ENCODE results near the gene CDHR5. TPM values are rescaled to one million over a fixed set of nuclear protein-coding genes. Genes with fewer than 3 reads are reported as not detected.
"Not testable (repeated sequence)": the region's sequence is repeated elsewhere in the genome, so short reads cannot be mapped to it uniquely, and the experiment has no call there.

CDHR5 gene, protein sequence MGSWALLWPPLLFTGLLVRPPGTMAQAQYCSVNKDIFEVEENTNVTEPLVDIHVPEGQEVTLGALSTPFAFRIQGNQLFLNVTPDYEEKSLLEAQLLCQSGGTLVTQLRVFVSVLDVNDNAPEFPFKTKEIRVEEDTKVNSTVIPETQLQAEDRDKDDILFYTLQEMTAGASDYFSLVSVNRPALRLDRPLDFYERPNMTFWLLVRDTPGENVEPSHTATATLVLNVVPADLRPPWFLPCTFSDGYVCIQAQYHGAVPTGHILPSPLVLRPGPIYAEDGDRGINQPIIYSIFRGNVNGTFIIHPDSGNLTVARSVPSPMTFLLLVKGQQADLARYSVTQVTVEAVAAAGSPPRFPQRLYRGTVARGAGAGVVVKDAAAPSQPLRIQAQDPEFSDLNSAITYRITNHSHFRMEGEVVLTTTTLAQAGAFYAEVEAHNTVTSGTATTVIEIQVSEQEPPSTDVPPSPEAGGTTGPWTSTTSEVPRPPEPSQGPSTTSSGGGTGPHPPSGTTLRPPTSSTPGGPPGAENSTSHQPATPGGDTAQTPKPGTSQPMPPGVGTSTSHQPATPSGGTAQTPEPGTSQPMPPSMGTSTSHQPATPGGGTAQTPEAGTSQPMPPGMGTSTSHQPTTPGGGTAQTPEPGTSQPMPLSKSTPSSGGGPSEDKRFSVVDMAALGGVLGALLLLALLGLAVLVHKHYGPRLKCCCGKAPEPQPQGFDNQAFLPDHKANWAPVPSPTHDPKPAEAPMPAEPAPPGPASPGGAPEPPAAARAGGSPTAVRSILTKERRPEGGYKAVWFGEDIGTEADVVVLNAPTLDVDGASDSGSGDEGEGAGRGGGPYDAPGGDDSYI
- not detected for total RNA-seq

DNA sequence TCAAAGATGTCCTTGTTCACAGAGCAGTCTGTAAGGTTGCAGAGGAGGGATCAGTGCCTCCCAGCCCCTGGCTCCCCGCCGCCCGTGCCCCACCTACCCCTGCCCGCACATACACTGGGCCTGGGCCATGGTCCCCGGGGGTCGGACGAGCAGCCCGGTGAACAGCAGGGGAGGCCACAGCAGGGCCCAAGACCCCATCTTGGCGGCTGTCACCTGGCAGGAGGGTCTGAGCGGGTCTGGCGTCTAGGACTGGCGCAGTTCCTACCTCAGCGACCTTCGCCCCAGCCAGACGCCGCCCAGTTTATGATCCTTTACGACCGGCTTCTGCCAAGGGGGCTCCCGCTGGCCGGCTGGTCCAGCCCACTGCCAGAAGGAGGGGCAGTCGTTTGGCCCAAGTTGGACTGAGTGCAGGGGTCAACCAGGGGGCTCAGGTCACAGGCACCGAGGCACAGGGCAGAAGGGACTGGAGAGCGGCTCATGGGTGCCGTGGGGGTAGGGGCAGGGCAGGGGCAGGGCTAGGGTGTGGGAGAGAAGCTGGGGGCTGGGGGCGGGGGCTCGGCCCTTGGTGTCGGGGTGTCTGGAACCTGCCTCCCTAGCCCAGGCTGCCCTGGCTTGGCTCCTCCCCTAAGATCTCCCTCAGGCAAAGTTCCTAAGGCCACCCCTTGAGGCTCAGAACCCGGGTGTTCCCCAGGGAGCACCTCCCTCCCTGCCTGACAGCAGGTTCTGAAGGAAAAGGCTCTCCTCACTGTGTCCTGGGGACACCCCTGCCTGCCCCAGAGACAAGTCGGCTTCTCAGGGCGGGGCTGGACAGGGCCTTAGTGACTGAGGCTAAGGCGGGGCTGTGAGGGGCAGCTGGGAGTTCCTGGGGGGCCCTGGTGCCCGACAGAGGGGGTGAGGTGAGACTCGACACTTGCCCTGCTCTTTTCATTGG is at the start of gene CDHR5:
CDHR5 (minus strand) TSS at position 251 of the 931 bp plus-strand sequence; CDS start at position 198, 53 bp downstream.
- DNase-seq, result no peak

DNA sequence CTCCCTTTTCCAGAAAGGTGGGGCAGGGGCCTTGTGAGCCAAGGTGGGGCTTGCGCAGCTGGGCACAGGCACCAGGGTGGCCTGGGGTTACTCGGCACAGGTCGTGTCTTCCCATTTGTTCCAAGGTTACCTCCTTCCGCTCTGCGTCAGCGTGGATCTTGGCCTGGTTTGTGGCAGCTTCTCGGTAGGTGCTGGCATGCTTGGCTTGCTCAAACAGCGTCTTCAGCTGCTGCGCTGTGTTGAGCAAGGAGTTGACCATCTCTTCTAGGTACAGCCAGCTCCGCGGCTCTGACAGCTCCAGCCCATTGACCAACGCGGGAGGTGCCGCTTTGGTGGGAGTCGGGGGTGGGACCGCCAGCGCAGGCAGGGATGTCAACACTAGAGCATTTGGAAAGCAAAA is 49.7 kb upstream of the CDHR5 start:
- no peak for DNase-seq

DNA sequence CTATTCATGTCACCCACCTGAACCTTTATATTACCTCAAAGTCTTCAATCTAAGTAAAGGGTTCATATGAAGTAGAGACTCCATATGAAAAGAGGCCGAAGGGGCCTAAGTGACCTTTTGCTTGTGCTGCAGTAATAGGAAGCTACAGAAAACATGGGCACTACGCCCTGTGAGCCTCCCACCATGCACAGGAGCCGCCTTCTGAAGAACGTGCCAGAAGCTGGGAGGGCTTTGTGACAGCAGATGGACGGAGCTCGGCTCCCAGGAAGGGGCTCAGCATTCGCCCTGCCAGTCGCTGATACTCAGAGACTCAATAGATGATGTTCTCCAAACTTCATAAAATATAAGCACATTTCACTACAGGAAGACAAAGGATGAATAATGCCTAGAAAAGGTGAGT is 49.1 kb upstream of the CDHR5 start:
- no peak for DNase-seq

DNA sequence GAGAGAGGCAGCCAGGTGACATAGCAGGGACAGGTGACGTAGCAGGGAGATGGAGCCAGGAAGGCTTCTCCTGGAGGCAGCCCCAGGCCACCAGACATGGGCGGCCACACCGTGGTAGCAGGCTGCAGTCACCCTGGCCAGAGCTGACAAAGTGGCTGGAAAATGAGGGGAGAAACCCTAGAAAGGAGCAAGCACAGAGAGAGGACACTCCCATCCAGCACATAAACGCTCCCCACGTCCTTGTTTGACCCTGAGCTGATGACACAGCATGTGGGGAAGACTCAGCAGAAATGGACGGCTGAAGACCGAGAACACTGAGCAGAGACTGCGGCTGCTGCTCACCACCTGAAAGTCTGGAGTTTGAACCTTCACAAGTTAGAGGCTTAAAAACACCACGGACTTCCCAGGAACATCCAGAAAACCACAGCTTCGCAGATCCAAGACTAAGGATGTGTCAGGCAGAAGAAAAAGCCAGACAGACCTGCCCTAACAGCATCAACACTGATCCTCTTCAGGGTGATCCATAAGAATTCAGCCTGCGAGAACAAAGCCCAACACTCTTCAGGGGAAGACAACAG is 41.0 kb upstream of the CDHR5 start:
- no peak for DNase-seq

DNA sequence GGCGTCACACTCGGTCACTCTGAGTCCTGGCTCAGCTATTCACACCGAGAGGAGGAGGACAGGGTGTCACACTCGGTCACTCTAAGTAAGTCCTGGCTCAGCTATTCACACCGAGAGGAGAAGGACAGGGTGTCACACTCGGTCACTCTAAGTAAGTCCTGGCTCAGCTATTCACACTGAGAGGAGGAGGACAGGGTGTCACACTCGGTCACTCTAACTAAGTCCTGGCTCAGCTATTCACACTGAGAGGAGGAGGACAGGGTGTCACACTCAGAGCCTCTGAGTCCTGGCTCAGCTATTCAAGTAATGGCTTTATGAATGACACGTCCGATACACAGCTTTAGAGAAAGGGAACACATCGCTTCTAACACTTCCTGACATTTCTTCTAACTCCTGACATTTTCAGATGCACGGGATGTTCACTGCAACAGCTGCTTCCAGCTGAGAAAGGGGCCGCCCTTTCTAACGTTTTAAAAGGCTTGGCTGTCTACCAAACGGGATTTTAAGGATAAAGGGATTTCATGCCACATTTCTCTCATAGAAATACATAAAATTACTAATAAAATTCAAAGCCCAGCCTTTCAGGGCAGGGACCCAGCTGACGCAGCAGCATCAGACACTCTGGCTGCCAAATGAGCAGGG is 40.4 kb upstream of the CDHR5 start:
- DNase-seq, result no peak

DNA sequence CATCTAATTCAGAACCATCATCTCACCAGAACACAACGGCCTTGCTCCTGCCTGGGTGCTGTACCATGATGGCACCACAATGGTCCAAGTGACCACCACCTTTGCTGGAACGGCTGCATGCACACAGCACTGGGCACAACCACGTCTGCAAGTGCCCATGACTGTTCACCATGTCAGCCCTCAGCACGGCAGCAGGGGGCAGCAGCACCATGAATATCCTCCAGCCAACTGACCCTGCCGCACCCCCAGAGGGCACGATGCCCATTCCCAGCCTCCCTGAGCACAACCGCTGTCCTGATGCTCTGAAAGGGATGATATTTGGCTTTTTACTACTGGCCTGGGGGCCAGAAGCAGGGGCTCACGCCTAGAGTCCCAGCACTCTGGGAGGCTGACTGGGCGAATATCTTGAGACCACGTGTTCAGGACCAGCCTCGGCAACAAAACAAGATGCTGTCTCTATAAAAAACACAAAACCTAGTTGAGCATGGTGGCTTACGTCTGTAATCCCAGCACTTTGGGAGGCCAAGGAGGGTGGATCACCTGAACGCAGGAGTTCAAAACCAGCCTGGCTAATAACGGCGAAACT is 38.0 kb upstream of the CDHR5 start:
- peak; percentile 23 for DNase-seq

DNA sequence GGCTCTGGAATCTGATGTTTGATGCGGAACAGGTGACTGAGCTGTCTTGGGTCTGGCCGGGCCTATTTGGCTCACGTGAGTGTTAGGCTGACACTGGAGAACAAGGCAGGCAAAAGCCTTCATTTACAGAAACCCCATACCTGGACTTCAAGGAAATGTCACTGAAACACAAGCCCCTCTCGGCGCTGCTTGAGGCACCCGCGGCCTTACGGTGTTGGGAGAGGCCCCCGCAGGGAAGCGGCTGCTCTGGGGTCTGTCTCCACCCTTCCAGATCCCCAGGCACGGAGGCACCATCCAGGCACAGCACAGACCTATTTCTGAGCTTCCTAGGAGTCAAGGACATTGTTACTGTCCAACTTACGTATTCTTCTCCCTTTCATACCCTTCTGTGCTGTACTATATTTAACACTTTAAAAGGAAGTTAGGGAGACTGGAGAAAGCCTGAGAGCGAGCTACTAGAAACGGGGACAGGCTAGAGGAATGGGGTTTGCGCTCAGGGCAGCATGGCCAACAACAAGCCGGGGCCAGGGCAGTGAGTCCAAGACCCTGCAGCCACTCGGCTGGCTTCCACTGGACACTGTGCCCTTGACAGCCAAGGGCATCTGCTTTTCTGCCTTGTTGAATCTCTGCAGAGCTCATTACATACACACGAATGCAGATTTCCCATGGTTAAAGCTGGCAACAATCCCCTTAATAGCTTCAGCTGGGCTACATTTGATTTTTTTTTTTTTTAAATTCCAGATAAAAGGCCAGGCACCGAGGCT is 36.1 kb upstream of the CDHR5 start:
- DNase-seq, result no peak

DNA sequence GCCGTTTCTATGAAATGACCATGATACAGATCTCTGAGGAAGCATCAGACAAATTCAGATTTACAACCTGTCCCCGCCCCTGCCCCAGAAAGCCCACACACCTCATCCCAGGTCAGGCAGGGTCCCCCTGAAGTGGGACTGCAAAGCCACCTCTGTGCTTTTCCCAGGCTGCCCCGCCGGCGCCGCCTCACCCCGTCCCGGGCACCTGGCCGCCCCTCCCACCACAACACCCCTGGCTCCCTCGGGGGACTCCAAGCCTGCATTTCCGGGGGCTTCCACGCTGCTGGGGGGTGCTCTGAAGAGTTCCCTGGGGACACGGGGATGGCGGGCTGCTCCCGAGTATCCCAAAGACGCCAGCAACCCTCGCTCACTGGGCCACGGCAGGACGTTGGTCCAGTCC is 35.5 kb upstream of the CDHR5 start:
- no peak for DNase-seq

DNA sequence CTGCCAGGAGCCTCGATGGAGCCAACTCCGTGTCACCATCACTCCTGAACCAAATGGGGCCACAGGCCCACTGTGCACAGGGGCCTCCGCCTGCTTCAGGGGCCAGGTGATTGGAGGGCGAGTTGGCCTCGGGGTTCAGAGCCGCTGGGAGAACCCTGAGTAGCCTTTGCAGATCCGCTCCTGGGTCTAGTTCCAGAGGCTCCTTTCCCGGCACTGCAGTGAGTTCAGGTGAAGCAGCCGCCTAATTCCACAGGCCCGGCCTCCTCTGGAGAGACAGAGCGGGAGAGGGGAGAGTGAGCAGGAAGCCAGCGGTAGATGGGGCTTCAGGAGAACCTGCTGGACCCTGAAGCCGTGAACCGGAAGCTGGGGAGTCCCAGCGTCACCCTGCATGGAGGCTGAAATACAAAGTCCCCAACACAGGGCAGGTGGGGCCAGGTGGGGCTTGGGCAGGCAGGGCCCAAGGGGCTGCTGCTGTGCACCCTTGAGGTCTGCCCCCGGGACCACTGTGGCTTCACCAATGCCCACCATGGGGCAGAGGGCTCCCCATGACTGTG is 34.9 kb upstream of the CDHR5 start:
- no peak for DNase-seq

DNA sequence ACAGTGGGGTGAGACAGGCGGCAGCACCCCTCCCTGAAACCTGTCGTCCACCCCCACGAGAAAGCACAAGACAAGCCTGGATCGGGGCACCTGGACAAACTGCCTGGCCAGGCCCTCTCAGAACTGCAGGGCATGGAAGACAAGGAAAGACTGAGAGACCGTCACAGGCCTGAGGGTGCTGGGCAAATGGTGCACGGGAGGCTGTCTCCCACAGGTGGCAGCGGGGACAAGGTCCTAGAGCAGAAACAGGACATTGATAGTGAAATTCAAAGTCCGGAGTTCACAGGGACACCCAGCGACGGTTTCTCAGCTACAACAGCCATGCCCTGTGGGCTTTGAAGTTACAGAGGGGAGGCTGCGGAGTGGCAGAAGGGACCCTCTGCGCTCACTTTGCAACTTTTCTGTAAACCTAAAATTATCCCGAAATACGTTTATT is 33.0 kb upstream of the CDHR5 start:
- no peak for DNase-seq

DNA sequence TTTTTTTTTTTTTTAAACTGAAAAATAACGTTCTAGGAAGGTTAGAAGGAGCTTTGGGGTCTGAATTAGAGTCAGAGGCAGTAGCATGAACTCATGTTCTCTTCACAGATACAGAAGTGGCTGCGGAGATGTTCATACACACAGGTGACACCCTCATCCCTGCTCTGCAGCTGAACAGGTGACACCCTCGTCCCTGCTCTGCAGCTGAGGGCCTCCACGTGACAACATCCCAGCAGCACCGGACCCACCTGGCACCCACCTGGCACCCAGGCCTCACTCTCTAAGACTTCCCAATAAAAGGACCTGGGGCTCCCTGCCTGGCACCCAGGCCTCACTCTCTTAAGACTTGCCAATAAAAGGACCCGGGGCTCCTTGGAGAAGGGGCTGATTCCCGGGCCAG is 32.1 kb upstream of the CDHR5 start:
- no peak for DNase-seq

DNA sequence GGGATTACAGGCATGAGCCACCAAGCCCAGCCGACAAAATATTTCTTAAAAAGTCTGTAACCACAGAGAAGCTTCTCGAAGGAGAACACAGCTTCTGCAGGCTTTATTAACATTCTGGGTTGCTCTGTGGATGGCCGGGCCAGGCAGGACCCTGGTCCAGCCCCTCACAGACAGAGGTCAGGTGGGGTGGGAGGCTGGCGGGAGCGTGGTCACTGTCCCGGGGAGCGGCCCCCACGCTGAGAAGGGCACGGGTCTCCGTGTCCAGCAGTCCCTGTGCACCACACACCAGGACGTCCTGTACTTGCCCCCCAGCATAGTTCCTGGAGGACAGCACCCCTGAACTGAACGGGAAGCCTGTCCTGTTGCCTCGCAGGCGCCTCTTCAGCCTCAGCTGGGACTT is 31.7 kb upstream of the CDHR5 start:
- DNase-seq, result no peak

DNA sequence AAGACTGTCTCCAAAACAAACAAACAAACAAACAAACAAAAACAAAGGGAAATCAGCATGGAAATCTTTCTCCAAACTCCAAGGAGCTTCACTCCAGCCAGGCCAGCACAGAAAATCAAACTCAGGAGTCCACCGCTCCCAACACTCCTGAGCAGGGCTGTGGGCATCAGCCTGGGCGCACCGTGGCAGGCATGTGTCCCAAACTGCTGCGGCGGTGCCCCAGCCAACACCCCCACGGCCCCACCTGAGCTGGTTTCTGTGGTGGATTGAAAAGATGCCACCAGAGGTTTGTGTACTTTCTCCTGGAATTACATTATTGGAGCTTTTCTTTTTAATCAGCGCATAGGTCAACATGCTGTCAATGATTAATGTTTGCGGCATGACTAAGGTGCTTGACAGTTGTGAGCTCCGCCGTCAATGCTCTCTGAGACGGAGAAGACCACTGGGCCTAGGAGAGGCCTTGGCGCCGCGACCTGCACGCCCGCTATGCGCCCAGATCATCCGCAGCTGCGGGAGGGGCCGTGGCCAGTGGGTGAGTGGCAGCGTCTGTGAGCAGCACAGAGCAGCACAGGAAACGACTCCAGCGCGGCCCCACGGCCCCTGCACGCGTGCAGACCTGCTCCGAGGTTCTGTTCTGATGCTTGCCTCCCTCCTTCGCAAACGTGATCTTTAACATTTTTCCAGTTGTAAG is 30.4 kb upstream of the CDHR5 start:
- DNase-seq, result no peak

DNA sequence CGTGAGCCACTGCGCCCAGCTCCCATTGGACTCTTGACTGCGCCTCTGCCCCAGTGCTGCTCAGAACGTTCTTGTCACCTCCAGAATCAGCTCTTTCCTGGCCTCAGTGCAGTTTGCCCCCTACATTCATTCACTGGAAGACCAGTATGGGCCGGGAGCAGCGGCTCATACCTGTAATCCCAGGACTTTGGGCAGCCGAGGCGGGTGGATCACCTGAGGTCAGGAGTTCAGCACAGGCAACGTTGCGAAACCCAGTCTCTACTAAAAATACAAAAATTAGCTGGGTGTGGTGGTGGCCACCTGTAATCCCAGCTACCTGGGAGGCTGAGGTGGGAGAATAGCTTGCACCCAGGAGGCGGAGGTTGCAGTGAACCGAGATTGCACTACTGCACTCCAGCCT is 29.7 kb upstream of the CDHR5 start:
- not testable (repeated sequence) for DNase-seq

DNA sequence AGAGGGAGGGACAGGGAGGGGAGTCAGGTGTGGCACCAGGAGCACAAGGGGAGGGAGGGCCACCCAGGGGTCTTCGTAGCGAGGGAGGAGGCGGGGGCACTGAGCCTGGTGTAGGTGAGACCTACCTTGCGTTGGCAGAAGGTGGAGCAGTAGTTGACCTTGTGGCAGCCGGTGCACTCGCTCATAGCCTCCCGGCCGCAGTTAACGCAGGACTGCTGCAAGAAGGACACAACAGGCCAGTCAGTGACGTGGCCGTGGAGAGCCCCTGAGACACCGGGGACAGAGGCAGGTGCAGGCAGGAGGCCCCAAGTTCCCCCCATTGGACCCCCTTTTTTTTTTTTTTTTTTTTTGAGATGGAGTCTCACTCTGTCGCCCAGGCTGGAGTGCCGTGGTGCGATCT is 29.1 kb upstream of the CDHR5 start:
- DNase-seq, result no peak

DNA sequence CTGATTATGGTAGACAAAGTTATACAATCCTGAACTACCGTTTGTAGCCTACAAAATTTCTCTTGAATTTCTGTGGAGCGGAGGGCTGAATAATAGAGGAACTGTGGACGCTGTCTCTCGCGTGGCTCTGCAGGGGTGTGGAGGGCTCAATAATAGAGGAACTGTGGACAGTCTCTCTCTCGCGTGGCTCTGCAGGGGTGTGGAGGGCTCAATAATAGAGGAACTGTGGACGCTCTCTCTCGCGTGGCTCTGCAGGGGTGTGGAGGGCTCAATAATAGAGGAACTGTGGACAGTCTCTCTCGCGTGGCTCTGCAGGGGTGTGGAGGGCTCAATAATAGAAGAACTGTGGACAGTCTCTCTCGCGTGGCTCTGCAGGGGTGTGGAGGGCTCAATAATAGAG is 28.4 kb upstream of the CDHR5 start:
- not testable (repeated sequence) for DNase-seq

DNA sequence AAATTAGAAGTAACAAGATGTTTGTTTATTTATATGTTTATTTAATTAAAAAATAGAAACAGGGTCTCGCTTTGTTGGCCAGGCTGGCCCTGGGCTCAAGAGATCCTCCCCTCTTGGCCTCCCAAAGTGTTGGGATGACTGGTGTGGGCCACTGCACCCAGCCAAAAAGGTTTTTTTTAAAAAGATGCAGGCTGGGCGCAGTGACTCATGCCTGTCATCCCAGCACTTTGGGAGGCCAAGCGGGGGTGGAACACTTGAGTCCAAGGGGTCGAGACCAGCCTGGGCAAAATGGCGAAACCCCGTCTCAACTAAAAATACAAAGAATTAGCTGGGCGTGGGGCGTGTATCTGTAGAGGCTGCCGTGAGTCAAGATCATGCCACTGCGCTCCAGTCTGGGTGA is 25.7 kb upstream of the CDHR5 start:
- no peak for DNase-seq

DNA sequence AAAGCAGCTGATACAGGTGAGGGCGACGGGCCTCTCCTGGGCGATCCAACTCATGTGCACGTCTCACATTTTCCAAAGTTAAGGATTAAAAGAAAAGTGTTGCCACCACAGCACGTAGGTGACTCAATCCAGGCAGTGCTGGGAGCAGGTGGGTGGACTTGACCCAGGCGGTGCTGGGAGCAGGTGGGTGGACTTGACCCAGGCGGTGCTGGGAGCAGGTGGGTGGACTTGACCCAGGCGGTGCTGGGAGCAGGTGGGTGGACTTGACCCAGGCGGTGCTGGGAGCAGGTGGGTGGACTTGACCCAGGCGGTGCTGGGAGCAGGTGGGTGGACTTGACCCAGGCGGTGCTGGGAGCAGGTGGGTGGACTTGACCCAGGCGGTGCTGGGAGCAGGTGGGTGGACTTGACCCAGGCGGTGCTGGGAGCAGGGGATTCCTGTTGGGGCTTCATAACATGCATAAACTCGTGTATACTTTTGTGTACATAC is 23.0 kb upstream of the CDHR5 start:
- not testable (repeated sequence) for DNase-seq

DNA sequence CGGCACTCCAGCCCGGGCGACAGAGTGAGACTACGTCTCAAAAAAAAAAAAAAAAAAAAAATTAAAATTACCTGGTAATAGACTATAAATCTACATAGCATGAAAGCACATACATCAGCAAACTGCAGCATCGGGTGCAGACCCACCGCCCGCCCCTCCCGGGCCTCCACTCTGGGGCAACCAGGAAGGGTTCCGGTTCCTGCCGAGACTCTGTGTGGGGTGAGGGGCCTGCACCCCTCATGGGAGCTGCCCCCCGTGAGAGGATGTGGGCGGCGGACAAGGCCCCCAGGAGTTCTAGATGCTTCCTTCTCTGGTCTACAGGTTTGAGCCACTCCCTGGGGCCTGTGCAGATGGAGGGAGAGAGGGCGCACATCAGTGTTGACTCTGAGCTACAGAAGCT is 21.5 kb upstream of the CDHR5 start:
- DNase-seq, result no peak

DNA sequence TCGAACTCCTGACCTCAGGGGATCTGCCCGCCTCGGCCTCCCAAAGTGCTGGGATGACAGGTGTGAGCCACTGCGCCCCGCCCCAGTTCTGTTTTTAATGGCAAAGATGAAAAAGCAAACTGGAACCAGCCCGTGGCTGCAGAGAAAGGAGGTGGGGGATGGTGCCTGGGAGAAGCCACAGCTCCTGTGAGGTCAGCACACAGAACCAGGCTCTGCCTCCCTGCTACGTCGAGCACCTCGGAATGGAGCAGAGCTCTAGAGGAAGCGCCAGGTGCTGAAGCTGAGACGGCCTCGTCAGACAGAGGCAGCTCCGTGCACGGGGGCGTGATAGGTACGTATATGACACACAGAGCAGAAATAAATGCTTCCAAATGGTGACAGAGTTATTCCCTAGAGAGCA is 20.8 kb upstream of the CDHR5 start:
- no peak for DNase-seq

Measured in effector CD4-positive, alpha-beta T cell (primary cell).